OCI-LY7 (cell line): ENCODE results near the gene FZD10. TPM values are rescaled to one million over a fixed set of nuclear protein-coding genes. Genes with fewer than 3 reads are reported as not detected.

Source experiments
- BruUV-seq: library from RNA; stranded (reverse); fragments of 400-500 nt; replicated peaks from 2 replicates; lab custom pipeline; 2021; lab: Mats Ljungman, UMichigan
- CTCF ChIA-PET: fragments of 300-600 bp; sonication (Branson Sonifier 250); formaldehyde crosslinking; loops from one replicate; lab custom pipeline; 2022; ENCODE audit warnings: antibody characterized with exemption; ENCODE audit not compliant: unreplicated experiment; lab: Charles Lee
- POLR2A ChIA-PET: fragments of 300-600 bp; sonication (Branson Sonifier 250); formaldehyde crosslinking; loops from one replicate; lab custom pipeline; 2022; ENCODE audit warnings: antibody characterized with exemption; lab: Charles Lee
- DNase-seq: peaks from one replicate; pipeline ENCODE4 v3.0.0-alpha.2; 2015; ENCODE audit warnings: low spot score
- H2AFZ ChIP-seq: fragments of 200-600 bp; sonication (generic), shearing (Covaris generic); 2 replicates; pipeline ENCODE4 v1.6.1; 2014; ENCODE audit warnings: mild to moderate bottlenecking, antibody characterized with exemption, low read length, moderate library complexity
- H3K27ac ChIP-seq: fragments of 200-600 bp; sonication (generic); 2 replicates; pipeline ENCODE4 v1.5.1; 2014; ENCODE audit warnings: mixed run types, low read depth, mild to moderate bottlenecking, moderate library complexity, low read length, inconsistent platforms; ENCODE audit not compliant: poor library complexity, severe bottlenecking
- H3K36me3 ChIP-seq: fragments of 200-600 bp; sonication (generic); 2 replicates; pipeline ENCODE4 v1.6.1; 2014; ENCODE audit warnings: mild to moderate bottlenecking, antibody characterized with exemption, low read length, moderate library complexity, mixed read lengths; ENCODE audit not compliant: insufficient read depth
- H3K4me1 ChIP-seq: fragments of 200-600 bp; sonication (generic); 2 replicates; pipeline ENCODE4 v1.5.1; 2014; ENCODE audit warnings: mild to moderate bottlenecking, low read length; ENCODE audit not compliant: insufficient read depth, poor library complexity, severe bottlenecking
- H3K4me2 ChIP-seq: fragments of 200-600 bp; sonication (generic); 2 replicates; pipeline ENCODE4 v1.6.1; 2014; ENCODE audit warnings: mild to moderate bottlenecking, low read length
- H3K4me3 ChIP-seq: fragments of 200-600 bp; sonication (generic); 2 replicates; pipeline ENCODE4 v1.5.1; 2014; ENCODE audit warnings: mild to moderate bottlenecking, low read depth, low read length; ENCODE audit not compliant: poor library complexity, severe bottlenecking
- H3K79me2 ChIP-seq: fragments of 200-600 bp; sonication (generic); 2 replicates; pipeline ENCODE4 v1.6.1; 2016; ENCODE audit warnings: low read depth, mild to moderate bottlenecking, low read length, moderate library complexity, mixed read lengths; ENCODE audit not compliant: insufficient read depth
- H3K9me2 ChIP-seq: fragments of 200-600 bp; sonication (generic); 2 replicates; pipeline ENCODE4 v1.6.1; 2016; ENCODE audit warnings: mild to moderate bottlenecking, low read length, mixed read lengths; ENCODE audit not compliant: insufficient read depth
- H3K9me3 ChIP-seq: fragments of 200-600 bp; sonication (generic); 2 replicates; pipeline ENCODE4 v1.6.1; 2014; ENCODE audit warnings: mild to moderate bottlenecking, mixed run types, low read length, mixed read lengths
- H4K20me1 ChIP-seq: fragments of 200-600 bp; sonication (generic); 2 replicates; pipeline ENCODE4 v1.6.1; 2014; ENCODE audit warnings: mild to moderate bottlenecking, antibody characterized with exemption, low read length, moderate library complexity, mixed read lengths; ENCODE audit not compliant: insufficient read depth
- CTCF ChIP-seq: fragments of 200-600 bp; sonication (generic); conservative IDR thresholded peaks from 2 replicates; pipeline ENCODE4 v1.5.1; 2014; ENCODE audit warnings: mild to moderate bottlenecking, antibody characterized with exemption, low read length, moderate library complexity, mixed read lengths
- EZH2phosphoT487 ChIP-seq: fragments of 200-600 bp; sonication (generic); IDR thresholded peaks from 2 replicates; pipeline ENCODE4 v1.6.1; 2018; ENCODE audit warnings: low read depth, borderline replicate concordance, mild to moderate bottlenecking, mixed run types, antibody characterized with exemption, low read length, moderate library complexity, mixed read lengths
- intact Hi-C: fragments of 100-400 bp; cut with micrococcal nuclease; formaldehyde crosslinking; loops from one replicate; pipeline ENCODE4 v1.10.0; 2022; ENCODE audit not compliant: unreplicated experiment
- total RNA-seq, 2 experiments: library from RNA; depleted of rRNA in 1 of 2; stranded (reverse); fragments of >200 nt in 1 of 2; shearing (Covaris generic) in 1 of 2; gene quantifications; 2 replicates each; pipeline ENCODE4 v1.2.3, GENCODE V29; 2014 to 2022

FZD10 gene
- total RNA-seq, 2 experiments from 2014 or later: not detected

DNA sequence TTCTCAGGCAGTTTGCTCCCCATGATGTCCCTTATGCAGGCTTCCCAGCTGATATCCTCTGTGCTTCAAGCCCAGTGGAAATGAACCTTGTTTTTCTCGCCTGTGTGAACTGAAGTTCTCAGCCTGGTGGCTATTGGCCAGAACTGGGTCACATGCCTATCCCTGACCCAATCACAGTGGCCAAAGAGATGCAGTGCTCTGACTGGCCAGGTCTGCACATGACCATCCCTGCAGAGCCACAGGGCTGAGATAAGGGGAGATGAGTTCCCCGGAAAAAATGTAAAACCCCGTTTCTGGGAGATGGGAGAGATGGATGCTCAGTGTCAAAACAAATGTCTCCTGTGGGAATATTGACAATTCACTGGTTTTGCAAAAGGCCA lies 34.7 kb upstream of the FZD10 start:
- ChIA-PET CTCF (no interaction called here), POLR2A (no interaction called here)
- intact Hi-C loops: no loop called here
- no peaks in the 10 kb centered on the region for H3K36me3 ChIP-seq
- no TSS peak for BruUV-seq
- no peak overlapping the region for H3K4me2 ChIP-seq
- no peak overlapping the region for H2AFZ ChIP-seq
- H3K79me2 ChIP-seq: no peaks in the 10 kb centered on the region
- TF ChIP-seq EZH2phosphoT487 (no peak), CTCF (no peak)
- no peaks in the 10 kb centered on the region for H3K4me1 ChIP-seq
- H3K9me3 ChIP-seq: no peaks in the 10 kb centered on the region
- no peak for DNase-seq
- no peak overlapping the region for H3K27ac ChIP-seq
- H3K9me2 ChIP-seq: no peaks in the 10 kb centered on the region
- no peak overlapping the region for H3K4me3 ChIP-seq
- no peaks in the 10 kb centered on the region for H4K20me1 ChIP-seq

DNA sequence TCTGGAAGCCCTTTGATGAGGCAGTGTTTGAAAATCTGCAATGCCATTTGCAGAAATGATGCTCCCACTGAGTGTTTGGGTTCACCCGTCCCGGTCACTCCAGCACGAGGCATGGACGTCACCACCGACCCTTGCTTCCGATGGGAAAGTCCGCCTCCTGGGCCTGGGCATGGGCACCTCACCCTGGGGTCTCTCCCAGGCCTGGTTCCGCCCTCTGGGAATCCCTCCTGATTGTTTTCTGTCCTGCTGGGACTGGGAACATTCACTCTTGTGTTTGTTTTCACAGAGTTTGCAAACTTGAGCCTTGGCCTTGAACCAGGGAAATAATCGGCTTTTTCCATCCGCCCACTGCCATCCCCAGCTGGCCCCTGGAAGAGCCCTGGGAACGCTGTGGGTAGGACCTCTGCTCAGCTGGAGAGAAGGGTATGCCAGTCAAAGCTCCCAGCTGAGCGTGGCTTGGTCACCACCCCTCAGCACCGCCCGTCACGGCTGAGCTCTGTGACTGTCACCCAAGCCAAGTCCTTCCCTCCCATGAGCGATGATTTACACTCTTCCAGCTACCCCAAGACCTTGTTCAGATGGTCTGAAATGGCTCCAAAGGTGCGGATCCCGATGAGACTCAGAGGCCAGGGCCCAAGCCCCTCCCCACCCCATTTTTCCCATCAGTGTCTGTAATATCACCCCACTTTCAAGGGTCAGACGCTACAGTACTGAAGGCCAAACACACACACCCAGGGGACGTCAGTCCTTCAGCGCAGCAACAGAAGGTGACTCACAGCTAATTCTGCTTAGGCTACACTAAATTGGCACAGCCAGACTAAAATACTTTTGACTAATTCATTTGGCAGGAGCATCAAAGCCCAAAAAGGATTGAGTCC lies 34.1 kb upstream of the FZD10 start:
- Histone ChIP-seq H3K36me3 (no peaks in the 10 kb centered on the region), H3K9me3 (no peaks in the 10 kb centered on the region), H3K27ac (no peak overlapping the region), H2AFZ (no peak overlapping the region), H3K4me3 (no peak overlapping the region), H4K20me1 (no peaks in the 10 kb centered on the region), H3K9me2 (no peaks in the 10 kb centered on the region), H3K4me2 (no peak overlapping the region), H3K79me2 (no peaks in the 10 kb centered on the region), H3K4me1 (no peaks in the 10 kb centered on the region)
- POLR2A ChIA-PET: no interaction called here
- intact Hi-C loops: no loop called here
- CTCF ChIA-PET: no interaction called here
- DNase-seq: no peak
- no TSS peak for BruUV-seq
- TF ChIP-seq CTCF (no peak), EZH2phosphoT487 (no peak)
